Stomach (tissue), 4 donors: ENCODE results near the gene ATXN1.
"Not testable (repeated sequence)": the region's sequence is repeated elsewhere in the genome, so short reads cannot be mapped to it uniquely, and the experiment has no call there.

Source experiments
- CTCF ChIP-seq, 7 experiments: fragments of 450-650 bp in 4 of 7; fragments of 200-600 bp in 3 of 7; sonication (generic) in 3 of 7; IDR thresholded peaks; one replicate each; pipeline ENCODE4 v1.5.1; 2016 to 2019; ENCODE audit warnings: antibody characterized with exemption in 7 of 7, control low read depth in 2 of 7, mild to moderate bottlenecking in 1 of 7
- EP300 ChIP-seq: sonication (generic); formaldehyde crosslinking; IDR thresholded peaks from one replicate; pipeline ENCODE4 v1.6.1; 2017; ENCODE audit warnings: antibody characterized with exemption
- POLR2AphosphoS5 ChIP-seq, 3 donors: sonication (generic); formaldehyde crosslinking; IDR thresholded peaks; one replicate each; pipeline ENCODE4 v1.6.1; 2016; ENCODE audit warnings: antibody characterized with exemption in 3 of 3

GRCh38 chr6:16269442-16270070 is 491.7 kb downstream of the ATXN1 start:
- TF ChIP-seq CTCF (IDR thresholded peaks at IDR 0.05); POLR2AphosphoS5 (IDR thresholded peaks at IDR 0.05); EP300: not testable (repeated sequence)
